GM21723 (cell line): Measurements from ENCODE around the gene PDE8B.
"Not testable (repeated sequence)": the region's sequence is repeated elsewhere in the genome, so short reads cannot be mapped to it uniquely, and the experiment has no call there.

Source experiments
- ATAC-seq: cut with Tn5 transposase; IDR thresholded peaks from one replicate; pipeline ENCODE4 v1.9.1; 2021; ENCODE audit warnings: mild to moderate bottlenecking, moderate library complexity; ENCODE audit not compliant: unreplicated experiment

PDE8B gene

DNA sequence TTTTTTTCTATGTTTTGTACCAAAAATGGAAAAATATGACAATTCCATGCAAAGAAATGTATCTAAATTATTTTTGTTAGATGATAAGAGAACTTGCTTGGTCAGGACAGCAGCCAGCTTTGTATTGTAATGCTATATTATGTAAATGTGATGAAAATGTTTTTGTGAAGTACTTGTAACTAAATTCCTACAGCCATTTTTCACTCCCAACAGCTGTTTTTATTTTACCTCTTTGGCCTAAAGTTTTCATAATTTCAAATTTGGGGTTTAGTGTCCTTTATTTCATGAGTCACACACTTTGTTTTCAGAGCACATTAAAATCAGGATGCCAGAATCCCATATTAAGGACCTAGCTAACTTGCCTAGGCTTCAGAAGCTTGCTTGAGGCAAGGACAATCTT, 217.5 kb downstream of the PDE8B start:
- no peak for ATAC-seq

DNA sequence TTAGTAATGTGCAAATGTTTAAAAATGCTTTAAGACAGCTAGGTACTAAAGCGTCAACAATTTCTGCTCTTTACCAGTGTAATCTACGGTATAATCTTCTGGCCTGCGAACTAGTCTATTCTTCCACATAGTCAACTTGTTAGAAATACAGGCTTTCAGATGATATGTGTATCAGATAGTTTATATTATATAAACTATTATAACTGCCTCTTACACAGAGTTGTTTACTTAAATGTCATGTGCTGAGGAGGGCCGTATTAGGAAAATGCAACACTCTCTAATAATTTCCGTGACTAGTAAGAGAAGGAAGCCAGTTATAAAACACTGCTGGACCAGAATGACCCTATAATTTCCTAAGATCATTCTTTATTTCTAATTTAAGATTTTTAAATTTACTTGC, 218.0 kb downstream of the PDE8B start:
- ATAC-seq: no peak

DNA sequence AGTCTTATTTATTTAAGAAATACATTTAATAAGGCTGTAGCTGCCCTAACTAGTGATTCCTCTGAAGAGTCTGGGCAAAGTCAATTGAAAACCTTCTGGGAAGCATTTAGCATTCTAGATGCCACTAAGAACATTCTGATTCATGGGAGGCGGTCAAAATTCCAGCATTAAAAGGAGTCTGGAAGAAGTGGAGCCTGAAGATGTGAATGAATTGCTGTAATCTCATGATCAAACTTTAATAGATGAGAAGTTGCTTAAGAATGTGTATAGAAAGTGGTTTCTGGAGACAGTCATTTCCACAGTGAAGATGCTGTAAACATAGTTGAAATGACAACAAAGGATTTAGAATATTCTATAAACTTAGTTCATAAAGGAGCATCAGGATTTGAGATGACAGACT, 220.2 kb downstream of the PDE8B start:
- ATAC-seq: no peak

DNA sequence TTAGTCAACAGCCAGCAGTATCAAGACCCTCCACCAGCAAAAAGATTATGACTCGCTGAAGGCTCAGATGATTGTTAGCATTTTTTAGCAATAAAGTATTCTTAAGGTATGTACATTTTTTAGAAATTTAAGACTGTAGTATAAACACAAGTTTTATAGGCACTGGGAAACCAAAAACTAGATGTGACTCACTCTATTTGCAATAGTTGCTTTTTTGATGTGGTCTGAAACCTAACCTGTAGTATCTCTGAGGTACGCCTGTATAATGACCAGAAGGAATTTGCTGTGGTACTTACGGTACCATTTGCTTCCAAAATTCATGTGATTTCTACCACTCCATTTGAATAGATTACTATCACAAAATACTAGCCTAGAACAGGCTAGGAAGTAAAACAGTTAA, 220.8 kb downstream of the PDE8B start:
- ATAC-seq: no peak

DNA sequence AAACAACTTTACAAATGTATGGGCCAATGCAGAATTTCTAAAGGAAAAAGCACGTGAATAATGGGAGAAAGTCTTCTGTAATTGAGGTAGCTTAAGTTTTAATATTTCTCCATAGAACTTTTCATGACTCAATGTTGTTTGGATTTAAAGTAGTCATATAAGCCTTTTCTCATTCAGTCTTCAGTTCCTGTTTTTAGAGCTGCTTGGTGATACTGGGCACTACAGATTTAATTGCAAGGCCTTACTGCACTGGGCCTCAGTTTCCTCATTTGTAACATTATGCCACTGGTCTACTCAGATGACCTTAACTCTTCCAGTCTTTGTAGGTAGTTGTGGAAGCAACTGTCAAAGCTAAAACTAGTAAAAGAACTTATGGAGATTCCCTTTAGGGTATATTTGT, 221.2 kb downstream of the PDE8B start:
- ATAC-seq: no peak

DNA sequence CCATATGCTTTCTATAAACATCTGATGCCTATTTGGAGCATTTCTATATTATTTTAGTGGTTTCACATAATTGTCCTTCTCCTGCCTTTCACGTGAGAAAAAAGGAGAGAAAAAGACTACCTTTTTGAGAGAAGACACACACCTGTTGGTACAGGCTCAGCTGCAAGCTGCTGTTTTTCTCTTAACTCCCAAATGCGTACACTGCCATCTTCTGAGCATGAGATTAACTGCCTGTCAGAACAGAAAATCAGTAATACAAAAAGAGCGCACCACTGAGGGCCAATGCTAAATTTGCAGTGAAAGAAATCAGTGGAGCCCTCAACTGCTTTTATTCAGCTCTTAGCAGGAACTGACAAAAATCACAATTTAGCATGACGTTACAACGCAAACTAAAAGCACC, 226.7 kb downstream of the PDE8B start:
- ATAC-seq: no peak

DNA sequence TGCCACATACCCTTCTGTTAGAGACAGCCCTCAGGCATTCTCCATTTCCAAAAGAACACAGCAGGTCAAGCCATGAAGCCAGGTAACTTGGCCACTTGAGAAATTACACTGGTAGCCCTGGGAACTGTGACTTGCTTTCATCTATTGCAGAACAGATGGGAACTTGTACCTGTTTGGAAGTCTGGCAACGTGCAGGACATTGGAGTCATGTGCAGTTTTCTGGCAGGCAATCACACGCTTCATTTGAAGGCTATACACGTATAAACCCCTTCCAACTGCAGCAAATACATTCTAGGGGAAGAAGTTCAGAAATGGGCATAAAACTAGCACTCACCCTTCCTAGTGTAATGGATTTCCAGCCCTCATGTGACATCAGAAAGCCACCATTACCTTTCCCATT, 227.6 kb downstream of the PDE8B start:
- ATAC-seq: no peak

DNA sequence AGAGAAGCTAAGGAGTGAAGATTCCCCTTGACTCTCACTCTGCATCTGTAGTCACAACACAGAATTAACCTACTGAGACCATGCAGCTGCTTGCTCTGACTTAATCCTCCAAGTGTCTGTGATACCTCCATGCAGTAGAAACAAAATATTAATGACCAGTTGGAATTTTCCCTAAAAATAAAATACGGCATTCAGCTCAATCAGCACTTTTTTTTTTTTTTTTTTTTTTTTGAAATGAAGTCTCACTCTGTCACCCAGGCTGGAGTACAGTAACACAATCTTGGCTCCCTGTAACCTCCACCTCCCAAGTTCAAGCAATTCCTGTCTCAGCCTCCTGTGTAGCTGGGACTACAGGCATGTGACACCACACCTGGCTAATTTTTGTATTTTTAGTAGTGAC, 233.2 kb downstream of the PDE8B start:
- no peak for ATAC-seq

DNA sequence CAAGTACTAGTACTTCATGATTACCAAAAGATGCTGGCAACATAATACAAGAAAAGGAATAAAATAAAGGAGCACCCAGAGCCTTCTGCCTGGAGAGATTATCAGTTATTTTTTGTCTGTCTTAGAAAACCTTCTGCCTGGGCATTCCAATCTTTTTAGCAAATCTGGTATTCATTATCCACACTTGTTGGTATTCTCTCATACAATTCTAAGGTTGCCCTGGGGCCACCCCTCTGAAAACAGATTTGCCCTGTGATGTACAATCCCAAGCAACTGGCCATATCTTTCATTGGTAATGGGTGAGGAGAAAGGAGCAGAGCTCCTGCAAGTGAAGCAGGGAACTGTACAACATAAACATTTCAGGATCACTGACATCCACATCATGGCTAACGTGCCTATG, 233.9 kb downstream of the PDE8B start:
- no peak for ATAC-seq

DNA sequence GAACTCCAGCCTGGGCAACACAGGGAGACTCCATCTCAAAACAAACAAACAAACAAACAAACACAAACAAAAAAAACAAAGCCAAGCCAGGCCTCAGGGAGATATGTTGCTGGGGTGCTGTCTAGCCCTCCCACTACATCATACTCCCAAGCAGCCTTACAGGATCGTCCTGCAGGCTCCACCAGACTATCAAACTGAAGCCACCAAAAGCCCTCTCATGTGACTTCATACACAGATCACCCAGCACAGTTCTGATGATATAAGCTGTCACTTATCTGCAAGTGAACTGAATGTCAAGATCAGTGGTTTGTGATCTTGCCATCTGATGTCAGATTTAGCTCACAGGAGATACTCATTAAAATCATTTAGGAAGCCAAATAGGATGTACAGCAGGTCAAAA, 238.4 kb downstream of the PDE8B start:
- ATAC-seq: no peak

DNA sequence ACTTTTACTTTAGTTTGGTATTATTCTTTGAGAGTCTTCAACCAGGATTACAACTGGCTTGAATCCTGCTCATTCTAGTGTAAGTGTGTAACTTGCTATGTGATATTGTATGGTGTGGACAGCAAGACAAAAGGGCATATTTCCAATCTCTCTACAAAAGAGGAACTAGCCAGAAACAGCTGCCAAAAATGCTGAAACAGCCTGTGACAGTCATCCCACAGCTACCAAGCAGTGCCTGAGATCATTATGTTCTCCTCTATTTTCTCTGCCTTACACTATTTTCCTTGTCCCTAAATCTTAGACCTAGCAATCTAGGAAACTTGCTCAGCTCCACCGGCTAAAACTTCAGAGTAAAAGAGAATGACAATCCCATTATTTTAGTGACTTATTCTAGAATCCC, 238.8 kb downstream of the PDE8B start:
- no peak for ATAC-seq

DNA sequence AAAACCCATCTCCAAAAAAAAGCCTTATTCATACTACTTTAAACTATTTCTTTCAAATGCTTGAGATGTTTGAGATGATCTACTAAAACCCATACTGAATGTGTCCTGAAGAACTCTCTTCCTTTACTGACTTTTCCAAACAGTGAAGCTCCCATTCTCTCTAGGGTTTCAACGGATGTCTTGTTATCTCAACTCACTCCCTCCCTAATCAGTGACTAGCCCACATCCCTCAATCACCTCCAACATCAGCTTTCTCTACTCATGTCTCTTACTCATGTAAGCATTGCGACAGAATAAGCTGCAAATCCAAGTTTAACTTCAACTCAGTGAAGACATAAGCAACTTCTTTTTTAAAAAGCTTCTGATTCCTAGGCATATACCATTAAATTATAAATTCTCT, 239.5 kb downstream of the PDE8B start:
- no peak for ATAC-seq

DNA sequence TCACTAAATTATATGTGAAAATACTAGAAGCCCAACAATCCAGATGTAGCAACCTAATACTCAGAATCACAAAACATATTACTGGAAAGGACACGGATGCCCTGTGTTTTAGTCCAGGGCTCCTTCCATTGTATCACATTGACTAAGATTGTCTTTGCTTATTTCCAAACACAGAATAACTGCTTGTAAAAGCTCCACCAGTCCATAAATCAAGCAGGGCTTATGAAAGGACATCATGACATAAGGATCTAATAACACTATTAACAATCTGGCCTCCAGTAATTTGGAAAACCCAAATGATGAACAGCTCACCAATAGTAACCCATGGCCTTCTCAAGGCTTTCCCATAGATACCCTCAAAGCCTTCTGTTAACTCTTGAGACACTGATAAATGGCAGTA, 241.9 kb downstream of the PDE8B start:
- ATAC-seq: no peak

DNA sequence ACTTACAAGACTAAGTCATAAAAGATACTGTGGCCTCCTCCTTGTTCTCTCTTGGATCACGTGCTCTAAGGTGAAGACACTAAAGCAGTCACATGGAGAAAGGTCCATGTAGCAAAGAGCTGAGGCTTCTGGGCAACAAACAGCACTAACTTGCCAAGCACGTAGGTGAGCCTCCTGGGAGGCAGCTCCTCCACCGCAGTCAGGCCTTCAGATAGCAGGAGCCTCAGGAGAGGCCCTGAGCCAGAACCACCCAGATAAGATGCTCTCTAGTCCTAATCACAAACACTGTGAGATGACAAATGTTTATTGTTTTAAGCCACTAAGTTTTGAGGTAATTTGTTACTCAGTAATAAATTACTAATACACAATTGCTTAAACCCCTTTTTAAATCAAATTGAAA, 243.6 kb downstream of the PDE8B start:
- no peak for ATAC-seq

DNA sequence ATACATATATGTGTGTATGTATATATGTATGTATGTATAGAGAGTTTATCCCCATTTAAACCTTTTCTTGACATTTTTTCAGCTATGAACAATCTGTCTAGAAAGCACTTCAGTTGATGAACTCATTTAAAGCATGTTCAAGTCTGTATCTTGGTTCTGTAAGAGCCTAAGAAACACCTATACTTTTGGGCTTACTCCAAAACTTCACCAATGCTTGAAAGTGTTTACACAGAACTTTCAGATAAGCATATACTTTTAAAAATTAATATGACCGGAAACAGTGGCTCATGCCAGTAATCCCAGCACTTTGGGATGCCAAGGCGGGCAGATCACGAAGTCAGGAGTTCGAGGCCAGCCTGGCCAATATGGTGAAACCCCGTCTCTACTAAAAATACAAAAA, 250.8 kb downstream of the PDE8B start:
- ATAC-seq: no peak

DNA sequence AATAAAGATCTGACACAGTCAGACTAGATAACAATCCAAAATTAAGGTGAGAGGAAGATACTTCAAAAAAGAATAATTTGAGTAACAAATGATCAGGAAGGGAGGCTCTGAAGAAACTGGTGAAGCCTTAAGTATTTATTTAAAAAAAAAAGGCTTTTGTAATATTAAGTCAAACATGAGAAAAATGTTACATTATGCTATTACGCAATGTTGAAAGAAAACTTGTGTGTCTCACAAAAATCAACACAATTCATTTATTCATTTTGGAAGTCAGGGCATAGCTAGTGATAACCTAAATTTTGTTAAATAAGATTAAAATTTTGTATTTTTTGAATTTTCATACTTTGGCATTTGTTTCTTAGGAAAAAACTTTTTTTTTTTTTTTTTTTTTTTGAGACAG, 253.4 kb downstream of the PDE8B start:
- ATAC-seq: no peak

DNA sequence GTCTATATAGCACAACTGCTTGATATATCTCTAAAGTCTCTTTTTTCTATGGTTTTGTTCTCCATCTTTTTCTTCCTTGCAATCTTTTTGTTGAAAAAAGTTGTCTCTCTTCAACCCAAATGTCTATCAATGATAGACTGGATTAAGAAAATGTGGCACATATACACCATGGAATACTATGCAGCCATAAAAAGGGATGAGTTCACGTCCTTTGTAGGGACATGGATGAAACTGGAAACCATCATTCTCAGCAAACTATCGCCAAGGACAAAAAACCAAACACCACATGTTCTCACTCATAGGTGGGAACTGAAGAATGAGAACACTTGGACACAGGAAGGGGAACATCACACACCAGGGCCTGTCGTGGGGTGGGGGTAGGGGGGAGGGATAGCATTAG, 258.4 kb downstream of the PDE8B start:
- ATAC-seq: not testable (repeated sequence)

DNA sequence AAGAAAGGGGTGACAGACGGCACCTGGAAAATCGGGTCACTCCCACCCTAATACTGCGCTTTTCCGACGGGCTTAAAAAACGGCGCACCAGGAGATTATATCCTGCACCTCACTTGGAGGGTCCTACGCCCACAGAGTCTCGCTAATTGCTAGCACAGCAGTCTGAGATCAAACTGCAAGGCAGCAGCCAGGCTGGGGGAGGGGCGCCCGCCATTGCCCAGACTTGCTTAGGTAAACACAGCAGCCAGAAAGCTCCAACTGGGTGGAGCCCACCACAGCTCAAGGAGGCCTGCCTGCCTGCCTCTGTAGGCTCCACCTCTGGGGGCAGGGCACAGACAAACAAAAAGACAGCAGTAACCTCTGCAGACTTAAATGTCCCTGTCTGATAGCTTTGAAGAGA, 264.6 kb downstream of the PDE8B start:
- ATAC-seq: not testable (repeated sequence)
